ENCODE results near the gene TUBA1B.

The TUBA1B gene

GRCh38 chr12:49089821-49090773 is 41.1 kb downstream of the TUBA1B start:
- DNase-seq = peak; percentile 73

DNA sequence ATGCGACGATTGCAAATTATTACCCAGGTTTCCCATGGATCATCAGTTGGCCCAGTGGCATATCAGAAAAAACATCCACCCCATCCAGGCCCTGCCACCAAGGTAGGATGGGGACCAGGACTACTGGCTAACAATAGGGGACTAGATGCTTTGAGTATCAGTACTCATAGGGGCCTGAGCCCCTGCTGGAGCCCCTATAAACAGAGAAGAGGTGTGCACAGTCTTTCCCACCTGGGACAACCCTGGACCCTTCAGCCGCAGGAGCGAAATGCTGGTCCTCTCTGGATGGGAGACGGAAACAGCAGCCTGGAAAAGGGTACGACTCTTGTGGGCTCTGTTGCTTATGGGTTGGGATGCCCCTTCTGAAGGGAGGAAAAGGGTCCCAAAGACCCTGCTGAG is 42.3 kb downstream of the TUBA1B start:
- DNase-seq = no peak

DNA sequence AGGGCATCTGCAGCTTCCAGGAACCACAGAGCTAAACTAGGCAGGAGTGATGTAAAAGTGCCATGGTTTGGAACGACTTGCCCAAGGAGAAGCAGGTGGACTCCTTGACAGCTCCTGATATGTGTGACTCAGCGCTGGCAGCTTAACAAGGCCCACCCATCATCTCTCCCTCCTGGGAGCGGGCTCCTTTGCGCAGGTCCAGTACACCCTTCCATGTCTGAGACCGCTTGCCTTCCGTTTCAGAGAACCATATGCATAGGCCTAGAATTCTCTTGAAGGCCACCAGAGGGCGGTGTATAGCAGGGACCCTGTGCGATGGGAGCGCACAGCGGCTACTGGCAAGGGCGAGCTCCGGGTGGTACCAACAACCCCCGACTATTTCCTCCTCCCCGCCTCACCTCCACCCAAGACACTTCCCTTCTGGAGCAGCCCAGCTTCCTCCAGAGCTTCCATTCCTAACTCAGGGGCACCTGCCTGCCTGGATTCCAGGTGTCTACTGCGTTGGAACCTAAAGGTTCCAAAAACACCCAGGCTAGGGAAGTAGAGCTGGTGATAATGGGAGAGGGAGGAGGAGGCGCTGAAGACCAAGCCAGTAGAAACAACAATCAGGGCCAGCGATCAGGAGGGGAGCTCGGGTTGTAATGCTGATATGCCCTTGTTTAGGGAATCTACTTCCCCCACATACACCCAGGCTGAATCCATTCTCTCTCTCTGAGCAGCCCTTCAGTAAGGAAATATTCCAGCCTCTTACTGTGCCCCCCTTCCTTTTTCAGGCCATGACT is 42.9 kb downstream of the TUBA1B start:
- peak; percentile 85 for DNase-seq

- no peak for DNase-seq
Observed at GRCh38 chr12:49086116-49086515, 45.1 kb downstream of the TUBA1B start.

DNA sequence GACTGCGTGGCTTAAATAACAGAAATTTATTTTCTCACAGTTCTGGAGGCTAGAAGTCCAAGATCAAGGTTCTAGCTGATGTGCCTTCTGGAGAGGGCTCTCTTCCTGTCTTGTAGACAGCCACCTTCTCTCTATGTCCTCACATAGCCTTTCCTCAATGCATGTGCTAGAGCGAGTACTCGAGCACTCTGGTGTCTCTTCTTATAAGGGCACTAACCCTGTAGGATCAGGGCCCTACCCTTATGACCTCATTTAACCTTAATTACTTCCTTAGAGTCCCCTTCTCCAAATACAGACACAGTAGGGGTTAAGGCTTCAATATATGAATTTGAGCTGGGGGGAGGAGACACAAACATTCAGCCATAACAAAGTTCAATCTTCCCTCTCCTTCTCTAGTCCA is 46.8 kb downstream of the TUBA1B start:
- no peak for DNase-seq

- no peak for DNase-seq
Observed at GRCh38 chr12:49079793-49080192, 51.4 kb downstream of the TUBA1B start.

All from retina (tissue), 1 donor.